ENCODE measurements around the gene SLC18A3.

The SLC18A3 gene

DNA sequence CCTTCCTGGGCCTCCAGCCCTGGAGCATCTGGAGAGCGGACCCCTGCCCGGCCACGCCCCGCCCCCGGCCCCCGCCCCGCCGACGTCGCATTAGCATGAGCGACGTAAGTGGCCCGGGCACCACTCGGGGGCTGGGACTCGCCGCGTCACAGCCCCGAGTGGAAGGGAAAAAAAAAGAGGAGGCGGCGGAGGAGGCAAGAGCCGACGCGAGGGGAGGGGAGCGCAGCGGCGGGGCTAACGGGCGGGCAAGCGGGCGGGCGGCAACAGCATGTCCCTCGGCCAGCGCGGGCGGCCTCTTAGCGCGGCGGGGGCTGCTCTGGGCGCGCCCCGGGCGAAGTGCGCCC is at the start of gene SLC18A3:
Gene SLC18A3 (plus strand): TSS at position 197 of the 344 bp plus-strand sequence. CDS start 431 bp downstream, outside the sequence.
- no peak for DNase-seq

DNA sequence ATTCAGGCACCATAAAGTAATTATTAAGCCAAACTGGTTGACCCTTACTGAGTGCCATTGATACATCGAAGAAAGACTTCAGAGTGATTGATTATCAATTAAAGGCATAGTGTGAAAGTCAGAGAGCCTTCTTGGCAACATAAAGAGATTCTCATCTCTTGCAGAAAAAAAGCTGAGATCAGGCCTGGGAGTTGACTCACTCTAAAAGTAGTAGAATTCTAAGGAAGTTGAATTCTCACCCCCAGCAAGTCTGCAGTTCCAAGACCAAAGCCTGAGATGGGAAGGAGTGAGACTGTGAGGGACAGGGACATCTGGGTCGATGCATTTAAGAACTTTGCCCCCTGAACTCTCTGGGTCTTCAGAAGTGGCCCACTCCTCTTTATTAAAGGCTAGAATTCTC is 49.6 kb upstream of the SLC18A3 start:
- DNase-seq = no peak

DNA sequence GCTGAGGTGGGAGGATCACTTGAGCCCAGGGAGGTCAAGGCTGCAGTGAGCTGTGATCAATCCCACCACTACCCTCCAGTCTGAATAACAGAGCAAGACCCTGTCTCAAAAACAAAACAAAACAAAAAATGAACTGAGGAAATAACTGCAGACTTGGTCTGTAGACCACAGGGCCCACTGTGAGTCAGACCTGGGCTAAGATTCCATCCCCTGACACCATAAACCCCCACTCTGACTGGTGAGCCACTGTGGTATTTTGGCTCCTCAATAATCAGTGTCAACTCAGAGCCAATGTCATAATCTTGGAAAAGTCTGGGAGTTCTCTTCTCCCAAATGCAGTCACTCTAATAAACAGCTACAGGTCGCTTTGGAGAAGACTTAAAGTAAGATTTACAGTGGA is 47.2 kb upstream of the SLC18A3 start:
- DNase-seq = no peak

- no peak for DNase-seq
These were observed 45.6 kb upstream of the SLC18A3 start for GRCh38 chr10:49564461-49565009.

DNA sequence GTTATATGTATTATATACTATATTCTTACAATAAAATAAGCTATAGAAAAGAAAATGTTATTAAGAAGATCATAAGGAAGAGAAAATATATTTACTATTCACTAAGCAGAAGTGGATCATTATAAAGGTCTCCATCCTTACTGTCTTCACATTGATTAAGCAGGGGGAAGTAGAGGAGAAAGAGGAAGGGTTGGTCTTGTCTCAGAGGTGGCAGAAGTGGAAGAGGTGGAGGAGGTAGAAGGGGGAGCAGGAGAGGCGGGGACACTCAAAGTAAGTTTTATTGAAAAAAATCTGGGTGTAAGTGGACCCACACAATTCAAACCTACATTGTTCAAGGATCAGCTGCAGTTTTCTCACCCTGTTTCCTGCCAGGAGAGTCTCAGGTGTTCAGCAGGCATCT is 42.3 kb upstream of the SLC18A3 start:
- DNase-seq = no peak

DNA sequence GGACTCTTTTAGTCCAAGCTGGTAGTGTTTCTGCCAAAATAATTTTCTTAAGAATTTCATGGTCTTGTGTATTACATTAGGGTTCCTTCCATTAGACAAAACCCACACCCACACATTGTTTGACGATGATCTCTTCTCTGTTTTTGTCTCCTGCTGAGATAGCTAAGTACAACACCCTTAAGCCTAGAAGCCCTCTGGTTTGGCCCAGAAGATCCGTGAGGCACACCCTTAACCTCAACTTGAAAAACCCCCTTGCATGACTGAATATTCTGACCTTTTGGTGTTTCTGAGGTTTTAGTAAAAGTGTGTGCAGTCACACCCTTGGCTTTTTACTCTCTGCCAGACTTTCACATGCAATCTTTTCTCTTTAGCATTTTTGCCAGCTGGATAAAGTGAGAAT is 41.9 kb upstream of the SLC18A3 start:
- no peak for DNase-seq

DNA sequence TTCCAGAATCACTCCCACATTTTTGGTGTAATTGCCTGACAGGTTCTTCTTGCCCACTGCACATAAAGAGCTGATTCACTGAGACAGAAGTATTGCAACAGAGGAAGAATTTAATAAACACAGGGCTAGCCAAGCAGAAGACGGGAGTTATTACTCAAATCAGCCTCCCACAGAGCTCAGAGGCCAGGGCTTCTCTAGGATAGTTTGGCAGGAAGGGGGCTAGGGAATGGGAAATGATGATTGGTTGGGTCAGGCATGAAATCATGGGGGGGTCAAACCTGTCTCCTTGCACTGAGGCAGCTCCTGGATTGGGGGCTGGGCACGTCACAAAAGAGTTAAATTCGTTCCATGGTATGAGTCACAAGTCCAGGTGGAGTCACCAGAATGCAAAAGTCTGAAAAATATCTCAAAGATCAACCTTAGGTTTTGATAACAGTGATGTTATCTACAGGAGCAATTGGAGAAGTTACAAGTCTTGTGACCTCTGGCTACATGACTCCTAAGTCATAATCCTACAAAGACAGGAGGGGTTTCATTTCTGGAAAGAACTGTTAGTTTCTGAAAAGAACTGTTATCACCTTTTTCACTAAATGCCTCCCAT is 41.0 kb upstream of the SLC18A3 start:
- DNase-seq = no peak

- no peak for DNase-seq
These were observed 38.7 kb upstream of the SLC18A3 start for GRCh38 chr10:49571388-49571787.

- no peak for DNase-seq
These were observed 37.5 kb upstream of the SLC18A3 start for GRCh38 chr10:49572594-49573114.

GRCh38 chr10:49575489-49576072 is 34.5 kb upstream of the SLC18A3 start:
- DNase-seq = no peak

DNA sequence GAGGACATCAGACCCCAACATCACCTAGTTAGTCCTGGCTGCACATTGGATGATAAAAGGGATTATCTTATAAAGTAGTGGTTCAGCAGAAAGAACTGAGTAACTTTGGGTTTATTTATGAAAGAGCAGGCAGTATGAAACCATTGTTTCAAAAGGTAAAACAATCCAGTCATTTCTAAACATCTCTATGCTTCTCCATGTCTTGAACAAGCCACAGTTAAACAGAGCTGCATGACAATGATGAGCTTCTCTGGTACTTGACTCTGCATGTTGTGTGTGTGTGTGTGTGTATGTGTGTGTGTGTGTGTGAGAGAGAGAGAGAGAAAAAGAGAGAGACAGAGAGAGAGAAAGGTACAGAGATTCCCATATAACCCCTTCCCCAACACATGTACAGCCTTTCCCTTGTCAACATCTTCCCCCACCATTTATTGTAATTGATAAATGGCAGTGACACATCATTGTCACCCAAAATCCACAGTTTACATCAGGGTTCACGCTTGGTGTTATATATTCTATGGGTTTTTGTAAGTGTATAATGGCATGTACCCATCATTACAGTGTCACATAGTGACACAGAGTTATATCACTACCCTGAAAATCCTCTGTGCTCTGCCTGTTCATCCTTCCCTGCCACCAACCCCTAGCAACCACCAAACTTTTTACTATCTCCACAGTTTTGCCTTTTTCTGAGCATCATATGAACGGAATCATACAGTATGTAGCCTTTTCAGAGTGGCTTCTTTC is 32.8 kb upstream of the SLC18A3 start:
- DNase-seq = no peak

- no peak for DNase-seq
These were observed 31.7 kb upstream of the SLC18A3 start for GRCh38 chr10:49578392-49578791.

DNA sequence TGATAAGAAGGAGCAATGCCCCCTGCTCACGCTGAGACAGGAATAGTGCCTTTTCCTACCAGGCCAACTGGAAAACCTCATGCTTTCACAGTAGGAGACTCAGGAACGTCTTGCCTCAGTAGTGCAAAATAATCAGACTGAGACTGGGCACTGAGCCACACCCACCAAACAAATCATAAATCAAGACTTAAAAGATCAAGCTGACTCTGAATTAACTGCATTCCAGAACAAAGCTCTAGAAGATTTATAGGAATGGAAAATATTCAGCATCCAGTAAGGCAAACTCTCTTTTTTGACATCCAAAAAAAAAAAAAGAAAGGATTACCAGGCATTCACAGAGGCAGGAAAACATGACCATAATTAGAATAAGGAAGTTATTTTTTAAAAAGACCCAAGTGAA is 30.5 kb upstream of the SLC18A3 start:
- DNase-seq = no peak

DNA sequence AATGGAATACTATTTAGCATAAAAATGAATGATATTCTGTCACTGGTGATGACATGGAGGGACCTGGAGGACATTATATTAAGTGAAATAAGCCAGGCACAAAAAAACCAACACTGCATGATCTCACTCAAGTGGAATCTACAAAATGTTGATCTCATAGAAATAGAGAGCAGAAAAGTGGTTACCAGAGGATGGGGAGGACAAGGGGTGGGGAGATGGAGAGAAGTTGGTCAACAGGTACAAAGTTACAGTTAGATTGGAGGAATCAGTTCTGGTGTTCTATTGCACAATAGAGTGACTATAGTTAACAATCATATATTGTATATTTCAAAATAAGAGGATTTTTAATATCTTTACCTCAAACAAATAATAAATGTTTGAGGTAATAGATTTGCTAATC is 24.7 kb upstream of the SLC18A3 start:
- DNase-seq = no peak

DNA sequence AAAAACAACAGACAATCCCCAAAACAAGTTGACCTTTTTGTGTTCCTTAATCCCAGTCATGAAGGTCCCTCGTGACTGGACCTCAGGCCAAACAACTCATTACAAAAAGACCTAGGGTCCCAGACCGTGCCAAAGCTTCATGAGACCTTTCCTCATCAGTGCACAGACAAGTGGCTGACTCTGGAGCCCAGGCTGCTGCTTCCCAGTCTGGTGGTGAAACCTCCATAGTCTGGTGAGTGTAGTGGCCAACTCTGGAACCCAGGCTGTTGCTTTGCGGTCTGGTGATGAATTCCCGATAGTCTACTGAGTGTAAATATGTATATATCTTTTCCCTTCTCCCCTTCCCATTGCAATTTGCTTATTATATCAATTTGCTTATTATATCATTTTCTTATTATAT is 22.1 kb upstream of the SLC18A3 start:
- no peak for DNase-seq

DNA sequence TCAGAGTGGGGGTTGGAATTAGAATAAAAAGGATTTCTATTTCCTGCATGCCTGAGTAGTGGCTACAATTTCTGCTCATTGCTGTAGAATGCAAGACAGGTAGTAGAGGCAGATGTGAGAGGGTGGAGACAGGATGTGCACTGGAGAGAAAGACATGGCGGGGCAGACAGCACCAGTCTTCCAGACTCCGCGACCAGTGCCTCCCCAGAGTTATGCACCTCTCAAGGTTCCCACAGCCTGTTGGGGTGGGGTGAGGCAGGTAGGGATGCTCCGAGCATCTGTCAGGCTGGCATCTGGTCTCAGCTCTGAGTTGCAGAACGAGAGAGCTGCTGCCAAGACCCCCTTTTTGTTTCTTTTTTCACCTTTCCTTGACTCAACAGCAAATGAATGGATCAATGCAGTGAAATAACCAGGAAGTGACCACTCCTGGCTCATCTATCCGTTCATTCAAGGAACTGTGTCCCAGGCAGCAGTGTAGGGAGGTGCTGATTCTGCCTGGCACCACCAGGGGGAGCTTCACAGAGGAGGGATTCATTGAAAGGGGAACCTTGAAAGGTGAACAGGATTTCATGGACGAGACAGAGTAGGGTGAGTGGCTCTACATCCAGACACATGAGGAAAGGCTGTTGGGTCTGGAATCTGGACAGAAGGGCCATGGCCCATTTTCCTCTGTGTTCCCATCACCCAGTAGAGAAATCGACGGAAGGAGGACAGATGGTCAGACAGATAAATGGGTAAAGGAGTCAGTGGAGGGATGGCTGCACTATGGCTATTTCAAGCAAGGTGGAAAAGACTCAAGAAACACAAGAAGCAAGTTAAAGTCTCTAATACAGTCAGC is 17.2 kb upstream of the SLC18A3 start:
- peak; percentile 65 to 69 for DNase-seq

DNA sequence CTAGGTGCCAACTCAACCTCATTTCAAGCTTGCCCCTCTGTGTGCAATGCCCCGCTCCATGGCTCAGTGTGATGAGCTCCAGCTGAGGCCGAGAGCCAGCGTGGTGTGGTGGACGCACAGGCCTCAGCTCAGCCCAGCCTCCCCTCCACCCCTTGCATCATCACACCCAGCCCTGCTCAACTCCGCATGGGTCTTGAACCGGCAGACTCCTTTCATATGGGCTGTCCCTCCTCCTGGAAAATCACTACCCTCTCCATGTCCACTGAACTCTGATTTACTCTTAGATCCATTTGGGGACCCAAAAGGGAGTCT is 16.6 kb upstream of the SLC18A3 start:
- no peak for DNase-seq

DNA sequence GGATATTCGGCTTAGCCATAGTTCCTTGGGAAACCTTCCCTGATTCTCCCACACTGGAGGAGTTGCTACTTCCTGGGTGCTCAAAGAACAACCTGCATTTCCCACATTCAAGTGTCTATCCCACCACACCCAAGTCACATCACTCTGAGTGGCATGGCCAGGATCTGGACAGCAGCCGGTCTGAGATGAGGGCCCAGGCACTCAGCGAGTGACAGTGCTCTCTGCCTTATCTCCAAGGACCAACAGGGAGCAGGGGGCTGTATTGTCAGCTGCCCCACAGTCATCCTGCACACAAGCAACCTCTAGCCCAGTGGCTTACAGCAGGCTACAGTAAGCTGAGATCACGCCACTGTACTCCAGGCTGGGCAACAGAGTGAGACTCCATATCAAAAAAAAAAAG is 16.1 kb upstream of the SLC18A3 start:
- no peak for DNase-seq

DNA sequence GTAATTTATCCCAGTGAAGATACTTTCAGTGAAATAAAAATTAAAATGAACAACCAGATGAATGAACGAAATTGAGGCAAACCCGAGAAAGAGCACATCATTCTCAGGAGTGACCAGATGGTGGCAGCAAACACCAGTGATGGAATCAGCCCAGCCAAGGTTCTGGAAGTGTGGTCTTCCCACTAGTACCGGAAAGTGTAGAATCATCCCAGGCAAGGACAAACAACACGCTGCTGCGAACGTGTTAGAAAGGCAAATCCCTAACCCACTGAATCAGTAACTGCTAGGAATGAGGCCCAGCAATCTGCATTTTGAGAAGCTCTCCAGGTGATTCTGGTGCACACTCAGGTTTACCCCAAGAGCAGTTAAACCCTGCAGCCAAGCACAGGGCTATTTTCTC is 15.5 kb upstream of the SLC18A3 start:
- DNase-seq = peak; percentile 27 to 40

GRCh38 chr10:49595003-49595712 is 15.0 kb upstream of the SLC18A3 start:
- DNase-seq = no peak

- no peak for DNase-seq
These were observed 14.2 kb upstream of the SLC18A3 start for GRCh38 chr10:49595713-49596492.

DNA sequence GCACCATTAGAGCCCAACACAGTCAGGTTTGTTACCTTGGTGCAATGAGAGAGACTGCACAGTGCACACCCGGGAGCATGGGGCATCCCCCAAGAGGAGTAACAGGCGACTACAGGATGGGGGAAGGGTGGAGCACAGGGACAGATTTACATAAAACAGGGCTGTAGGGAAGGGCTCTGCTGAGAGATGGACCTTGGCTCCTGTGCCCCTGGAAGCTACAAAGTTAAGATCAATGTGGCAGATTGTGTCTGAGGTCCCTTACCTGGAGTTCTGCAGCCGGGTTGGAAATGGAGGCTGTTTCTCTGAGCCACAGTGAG is 13.7 kb upstream of the SLC18A3 start:
- no peak for DNase-seq
